Hepatic stellate cell (primary cell): ENCODE measurements around the gene RMDN2.

ENCODE experiments used
- DNase-seq: peaks from one replicate; pipeline ENCODE4 v3.0.0; 2011; ENCODE audit warnings: low spot score

RMDN2 gene, protein sequence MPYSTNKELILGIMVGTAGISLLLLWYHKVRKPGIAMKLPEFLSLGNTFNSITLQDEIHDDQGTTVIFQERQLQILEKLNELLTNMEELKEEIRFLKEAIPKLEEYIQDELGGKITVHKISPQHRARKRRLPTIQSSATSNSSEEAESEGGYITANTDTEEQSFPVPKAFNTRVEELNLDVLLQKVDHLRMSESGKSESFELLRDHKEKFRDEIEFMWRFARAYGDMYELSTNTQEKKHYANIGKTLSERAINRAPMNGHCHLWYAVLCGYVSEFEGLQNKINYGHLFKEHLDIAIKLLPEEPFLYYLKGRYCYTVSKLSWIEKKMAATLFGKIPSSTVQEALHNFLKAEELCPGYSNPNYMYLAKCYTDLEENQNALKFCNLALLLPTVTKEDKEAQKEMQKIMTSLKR

DNA sequence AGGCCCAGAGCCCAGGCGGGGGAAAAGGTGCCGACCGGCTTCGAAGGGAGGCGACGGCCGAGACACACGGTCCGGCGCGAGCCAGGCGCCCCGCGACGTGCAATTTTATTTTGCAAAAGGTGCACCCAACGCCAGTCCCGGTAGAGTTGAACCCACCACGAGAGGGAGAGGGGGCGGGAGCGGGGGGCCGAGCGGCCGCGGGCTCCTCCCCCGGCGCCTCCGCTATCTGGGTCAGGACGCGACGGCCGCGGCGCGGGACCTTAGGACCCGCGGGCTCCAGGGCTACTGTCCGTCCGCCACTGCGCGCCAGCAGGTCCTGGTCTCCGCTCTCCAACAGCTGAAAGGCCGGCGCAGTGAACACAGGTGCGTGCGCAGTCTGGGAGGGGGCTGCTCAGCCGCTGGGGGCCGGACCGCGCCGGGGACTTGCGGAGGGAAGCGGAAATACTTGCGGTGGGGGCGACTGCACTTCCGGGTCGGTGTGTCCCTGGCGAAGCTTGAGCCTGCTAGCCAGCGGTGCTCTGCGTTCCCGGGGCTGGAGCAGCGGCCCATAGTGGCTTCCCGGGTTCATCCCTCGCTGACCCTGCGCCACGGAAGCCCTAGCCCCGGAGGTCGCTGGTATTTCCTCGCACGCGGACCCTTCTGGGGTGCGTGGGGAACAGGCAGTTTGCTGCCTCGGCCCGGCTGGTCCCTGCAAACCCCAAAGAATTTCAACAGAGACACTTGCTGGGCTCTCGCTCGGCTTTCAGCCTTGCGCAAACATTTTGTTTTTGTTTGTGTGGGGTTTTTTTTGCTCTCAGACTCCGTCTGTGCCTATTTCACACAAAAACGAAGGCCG lies at the start of gene RMDN2:
Gene RMDN2 (plus strand): TSS at position 225 of the 835 bp plus-strand sequence. CDS start 3,991 bp downstream, outside the sequence.
- DNase-seq, result peak; percentile 81

DNA sequence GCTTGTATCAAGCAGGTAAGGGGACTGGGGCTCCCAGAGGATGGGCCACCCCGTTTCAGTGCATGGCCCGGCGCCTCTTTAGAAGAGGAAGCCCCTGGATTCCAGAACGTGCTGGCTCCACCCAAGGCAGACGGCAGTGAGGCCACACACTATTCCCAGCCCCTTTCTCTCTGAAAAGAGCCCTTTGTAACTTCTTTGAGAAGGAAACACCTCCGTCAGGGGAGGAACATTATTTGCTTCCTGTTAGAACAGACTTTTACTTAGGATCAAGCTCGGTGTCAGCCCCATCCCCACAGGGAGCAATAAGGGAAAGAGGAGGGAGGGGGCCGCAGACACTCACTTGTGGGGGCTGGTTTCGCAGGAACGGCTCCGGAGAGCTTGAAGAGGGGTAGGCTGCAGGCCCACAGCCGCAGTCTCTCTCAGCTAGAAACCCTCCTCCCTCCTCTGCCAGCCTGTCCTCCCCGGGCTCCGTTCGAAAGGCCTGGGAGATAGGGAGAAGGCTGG lies 49.6 kb upstream of the RMDN2 start:
- DNase-seq, result no peak

DNA sequence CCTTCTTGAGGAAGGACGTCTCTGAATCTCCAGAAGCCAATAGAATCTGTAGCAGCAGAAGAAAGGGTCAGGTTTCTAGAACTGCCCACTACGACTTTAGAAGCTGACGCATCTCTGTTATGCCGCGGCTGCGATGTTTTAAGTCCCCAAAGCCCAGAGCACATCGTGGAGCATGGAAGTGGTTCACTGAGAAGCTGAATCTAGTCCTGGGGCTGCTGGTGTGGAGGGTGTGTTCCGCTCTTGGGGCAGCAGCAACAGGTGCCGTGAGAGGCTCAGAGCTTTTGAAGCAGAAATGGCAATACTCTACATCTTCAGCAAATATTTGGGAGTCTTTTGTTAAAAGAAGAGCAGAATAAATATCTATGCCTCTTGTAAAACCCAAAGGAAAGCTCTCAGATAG lies 48.9 kb upstream of the RMDN2 start:
- no peak for DNase-seq

DNA sequence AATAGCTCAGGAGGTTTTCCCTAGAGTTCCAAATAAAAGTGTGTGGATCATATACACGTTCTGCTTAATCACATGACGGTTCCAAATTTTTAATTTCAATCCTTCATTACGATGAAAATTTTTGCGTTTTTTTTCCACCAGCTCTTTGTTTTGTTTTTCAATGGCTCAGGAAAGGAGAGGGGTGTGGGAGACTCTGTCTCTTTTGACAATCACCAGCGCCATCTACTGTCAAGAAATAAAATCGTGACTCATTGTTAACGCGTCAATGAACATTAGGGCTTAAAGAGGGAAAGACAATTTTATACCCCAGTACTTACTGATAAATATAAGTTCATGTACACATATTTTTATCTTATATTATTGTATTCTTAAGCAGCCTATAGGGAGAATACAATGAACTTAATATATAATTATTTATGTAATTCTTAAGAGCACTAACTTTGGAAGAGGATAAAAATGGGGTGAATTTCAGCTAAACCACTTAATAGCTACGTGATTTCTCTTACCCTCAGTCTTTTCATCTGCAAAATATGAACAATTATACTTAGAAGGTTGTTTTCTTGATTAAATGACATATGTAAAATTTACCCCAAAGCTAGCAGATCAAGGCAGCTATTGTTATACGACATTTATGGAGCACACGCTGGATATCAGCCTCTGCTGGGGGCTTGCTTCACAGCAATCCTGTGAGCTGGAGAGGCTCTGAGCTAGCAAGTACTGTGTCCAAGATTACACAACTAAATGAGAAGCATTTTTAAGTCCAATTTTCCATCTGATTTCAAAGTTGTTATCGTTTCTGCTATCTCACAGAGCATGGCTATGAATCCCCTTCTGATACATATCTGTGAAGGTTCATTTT lies 47.4 kb upstream of the RMDN2 start:
- DNase-seq, result peak; percentile 47

DNA sequence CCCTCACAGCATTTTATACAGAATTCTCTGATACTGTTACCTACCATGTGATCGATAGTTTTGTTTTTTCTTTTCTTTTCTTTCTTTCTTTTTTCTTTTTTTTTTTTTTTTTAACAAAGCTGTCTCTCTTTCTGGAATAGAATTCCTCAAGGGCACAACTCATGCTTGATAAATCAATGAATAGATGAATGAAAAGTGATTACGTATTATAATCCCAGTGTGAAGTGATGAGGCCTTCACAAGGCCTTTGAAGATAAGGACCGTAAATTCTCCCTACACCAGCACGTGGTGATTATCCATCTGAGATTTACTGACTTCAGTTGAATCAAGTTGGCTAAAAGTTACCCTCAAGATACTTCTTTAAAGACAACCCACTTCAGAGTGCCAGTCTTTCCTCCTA lies 46.6 kb upstream of the RMDN2 start:
- no peak for DNase-seq

DNA sequence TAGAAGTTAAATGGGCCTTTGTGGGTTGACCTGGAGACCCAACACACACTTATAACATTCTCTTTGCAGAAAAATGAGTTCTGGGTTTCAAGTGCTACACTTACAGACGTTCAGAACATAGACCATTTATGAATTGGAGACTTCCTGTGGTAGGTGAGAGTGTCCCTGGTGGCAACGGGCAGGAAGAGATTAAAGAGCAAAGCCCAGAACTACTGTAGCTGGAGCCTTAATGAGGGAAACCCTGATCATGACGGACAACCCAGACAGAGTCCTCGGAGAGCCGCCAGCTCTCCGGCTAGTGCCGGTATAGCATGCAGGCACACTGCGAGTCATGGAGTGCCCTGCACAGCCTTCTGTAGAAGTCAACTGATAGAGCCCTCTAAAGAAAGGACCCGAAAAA lies 44.5 kb upstream of the RMDN2 start:
- DNase-seq, result no peak

DNA sequence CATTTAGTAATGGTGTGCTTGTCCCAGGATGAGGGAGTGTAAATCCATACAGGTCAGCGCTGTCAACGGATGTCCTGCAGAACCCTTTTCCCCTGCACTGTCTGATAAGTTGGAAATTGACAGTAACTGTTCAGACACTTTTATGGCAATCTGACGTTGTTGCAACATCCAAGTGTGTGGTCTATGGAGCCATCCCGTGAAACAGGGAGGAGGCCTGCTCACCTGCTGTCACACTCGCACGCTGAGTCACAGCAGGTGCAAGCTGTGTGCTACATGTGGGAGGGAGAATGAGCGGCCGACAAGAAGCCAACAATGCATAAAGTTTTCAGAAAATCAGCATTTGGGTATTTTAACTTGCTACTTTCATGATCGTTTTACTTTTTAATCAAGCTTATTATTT lies 43.7 kb upstream of the RMDN2 start:
- no peak for DNase-seq

DNA sequence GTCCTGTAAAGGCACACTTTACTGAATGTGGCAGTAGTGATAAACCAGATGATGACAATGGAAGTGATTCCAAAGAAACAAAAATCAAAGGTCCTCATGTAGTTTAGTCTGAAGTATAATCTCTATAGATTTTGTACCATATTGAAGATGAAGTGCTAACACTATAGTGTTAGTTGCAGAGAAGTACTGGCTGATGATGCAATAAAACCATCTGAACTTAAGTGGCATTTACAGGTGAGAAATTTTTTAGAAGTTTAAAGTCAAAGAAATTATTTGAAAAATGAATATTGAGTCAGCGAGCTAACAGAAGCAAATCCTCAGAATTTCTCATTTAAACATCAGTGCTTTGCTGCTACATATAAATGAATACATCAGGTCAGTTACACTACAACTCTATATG lies 43.1 kb upstream of the RMDN2 start:
- DNase-seq, result no peak

DNA sequence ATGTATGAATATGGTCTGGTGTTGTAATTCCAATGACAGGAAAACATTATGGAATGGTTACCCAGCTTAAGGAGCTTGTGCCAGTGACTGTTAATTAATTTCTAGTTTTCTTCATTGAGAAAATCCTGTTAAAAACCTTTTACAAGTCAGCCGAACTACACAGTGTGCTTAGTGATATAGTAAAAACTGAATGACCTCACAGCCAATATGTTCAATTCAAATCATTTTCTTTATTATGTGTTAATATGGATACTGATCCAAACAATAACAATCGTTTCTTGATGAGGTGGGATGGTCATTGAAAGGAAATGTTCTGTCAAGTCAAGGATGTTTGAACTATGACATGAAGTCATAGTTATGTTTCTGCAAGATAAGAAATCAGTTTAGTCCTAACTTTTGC lies 41.6 kb upstream of the RMDN2 start:
- no peak for DNase-seq

DNA sequence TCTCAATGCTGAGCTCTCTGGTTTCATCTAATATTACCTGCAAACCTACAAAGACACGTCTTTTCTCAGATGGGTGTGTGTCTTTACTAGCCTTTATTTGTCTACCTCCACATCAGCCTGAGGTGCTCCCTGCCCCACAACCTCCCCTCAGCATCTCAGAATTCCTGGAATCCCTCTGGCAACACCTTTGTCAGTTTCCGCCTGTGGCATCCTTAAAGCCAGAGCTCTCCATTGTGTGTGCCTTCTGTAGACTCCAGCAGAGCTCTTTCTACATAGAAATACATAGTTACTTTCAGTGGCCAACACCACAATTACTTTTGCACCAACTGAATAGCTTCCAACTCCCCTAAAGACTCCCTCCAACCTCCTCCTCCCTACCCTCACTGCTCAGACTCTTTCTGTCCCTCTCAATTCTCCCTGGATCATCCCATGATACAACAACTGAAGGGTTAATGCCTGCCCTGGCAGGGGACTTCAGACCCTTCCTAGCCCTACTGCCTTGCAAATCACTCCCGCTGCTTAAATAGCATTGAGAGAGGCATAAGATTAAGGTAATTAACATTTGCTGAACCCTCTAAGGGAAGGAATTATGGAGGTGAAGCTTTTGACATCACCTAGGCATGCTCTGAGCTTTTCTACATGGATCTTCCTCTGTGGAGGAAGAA lies 39.6 kb upstream of the RMDN2 start:
- DNase-seq, result no peak

DNA sequence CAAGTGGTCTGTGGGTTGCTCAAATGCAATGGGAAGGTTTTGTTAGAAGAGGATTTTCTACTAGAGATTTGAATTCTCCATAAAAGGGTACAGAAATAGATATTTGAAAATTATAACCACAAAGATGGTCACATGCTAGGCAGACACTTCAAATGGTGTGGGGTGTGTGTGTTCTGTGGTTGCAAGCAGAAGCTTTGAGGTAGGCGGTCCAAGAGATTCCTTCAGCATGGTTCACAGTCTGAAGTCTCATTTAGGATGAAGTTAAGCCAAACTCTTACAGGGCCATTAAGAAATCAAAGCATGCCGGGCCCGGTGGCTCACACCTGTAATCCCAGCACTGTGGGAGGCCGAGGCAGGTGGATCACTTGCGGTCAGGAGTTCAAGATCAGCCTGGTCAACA lies 38.3 kb upstream of the RMDN2 start:
- peak; percentile 36 for DNase-seq

DNA sequence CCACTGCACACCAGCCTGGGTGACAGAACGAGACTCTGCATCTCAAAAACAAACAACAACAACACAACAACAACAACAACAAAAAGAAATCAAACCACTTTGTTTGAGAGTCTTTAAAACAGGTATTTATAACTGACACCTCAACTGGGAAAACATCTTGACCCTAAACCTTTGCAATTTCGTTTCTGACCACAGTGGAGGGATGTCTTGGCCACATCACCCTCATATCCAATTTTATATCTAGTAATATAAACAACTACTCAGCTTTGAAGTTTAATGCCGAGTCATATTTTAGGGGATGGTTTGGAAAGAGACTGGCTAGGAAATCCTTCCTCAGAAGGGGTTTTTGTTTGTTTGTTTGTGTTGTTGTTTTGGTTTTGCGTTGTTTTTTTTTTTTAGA lies 37.8 kb upstream of the RMDN2 start:
- DNase-seq, result no peak

DNA sequence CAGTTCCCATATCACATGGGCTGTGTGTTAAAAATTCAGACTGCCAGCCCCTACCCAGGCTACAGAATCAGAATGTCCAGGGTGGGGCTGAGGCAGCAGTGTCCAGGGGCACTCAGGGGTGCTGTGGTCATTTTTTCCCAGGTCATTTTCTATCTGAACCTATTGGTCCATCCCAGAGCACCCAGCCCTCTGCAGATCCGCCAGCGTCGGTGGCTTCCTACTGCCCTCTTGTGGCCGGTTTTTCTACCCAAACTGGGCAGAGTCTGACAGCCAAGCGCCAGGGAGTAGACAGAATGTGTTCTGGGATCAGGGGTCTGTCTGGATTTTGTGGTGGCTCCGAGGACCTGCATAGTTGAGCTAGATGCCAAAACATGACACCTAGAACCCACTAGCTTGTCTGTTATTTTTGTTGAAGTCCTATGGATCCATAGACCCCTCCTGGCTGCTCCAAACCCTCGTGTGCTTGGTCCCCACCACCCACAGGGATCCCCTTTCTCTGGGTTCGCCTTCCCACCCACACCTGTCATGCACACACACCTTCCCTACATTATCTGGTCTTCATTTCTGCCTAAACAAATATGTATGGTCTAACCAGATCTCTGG lies 34.1 kb upstream of the RMDN2 start:
- DNase-seq, result peak; percentile 80

DNA sequence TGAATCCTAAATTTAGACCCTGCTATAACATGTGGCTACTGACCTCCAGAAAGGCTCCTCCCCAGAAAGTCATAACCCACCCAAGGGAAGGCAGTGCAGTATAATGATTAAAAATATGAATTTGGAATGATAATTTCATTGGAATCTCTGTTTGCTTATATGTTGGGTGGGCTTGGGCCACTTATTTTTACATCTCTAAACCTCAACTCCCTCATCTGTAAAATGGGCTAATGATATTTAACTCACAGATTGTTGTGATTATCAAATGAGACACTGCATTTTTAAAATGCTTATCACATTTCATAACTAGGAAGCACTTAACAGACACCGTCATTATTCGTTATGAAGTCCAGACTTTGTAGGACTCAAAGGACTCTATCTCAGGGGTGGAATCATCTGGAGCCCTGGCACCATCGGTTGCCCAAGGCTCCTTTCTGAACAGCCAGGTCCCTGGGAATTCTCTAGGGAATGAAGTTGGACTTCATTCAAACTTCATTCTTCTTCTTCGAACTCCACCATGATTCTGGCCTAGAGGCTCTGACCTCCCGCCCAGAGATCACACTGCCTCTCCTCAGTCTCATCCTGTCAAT lies 33.1 kb upstream of the RMDN2 start:
- no peak for DNase-seq

DNA sequence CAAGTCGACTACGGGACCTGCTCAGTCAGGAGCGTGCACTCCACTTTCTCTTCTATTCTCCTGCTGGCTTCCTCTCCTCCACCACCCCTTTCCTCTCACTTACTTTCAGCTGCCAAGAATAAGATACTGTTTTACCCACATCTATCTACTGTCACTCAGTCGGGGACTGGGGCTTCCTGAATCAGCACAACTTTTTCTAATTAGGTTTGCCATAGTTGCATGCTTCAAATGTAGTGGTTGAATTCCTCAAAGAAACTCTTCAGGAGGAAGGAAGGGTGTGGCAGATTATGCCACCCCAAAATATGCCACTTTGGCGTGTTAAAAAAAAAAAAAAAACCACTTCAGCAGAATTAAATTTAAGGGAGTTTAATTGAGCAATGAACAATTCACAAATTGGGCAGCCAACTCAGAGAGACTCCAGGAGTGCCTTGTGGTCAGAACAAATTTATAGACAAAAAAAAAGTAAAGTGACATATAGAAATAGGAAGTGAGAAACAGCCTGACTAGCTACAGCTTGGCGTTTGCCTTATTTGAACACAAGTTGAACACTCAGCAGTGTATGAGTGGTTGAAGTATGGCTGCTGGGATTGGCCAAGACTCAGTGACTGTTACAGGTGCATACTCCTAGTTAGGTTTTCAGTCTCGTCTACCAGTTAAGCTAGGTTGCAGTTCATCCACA lies 32.5 kb upstream of the RMDN2 start:
- DNase-seq, result no peak

DNA sequence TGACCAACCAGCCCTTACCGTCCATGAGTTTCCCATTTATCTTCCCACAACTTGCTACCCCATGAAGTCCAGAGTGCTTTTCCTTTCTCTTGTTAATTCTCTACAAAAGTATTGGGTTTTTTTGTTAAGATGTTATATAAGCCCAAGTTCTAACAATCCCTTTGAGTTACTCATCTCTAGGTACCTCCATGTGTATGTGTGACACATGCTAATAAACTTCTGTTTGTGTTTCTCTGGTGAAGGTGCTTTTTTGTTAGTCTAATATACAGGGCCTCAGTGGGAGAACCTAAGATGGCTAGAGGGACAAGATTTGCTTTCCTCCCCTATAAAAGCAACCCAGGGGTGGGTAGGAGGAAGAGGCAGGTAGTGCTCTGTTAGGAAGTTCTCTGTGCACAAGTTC lies 31.8 kb upstream of the RMDN2 start:
- no peak for DNase-seq

DNA sequence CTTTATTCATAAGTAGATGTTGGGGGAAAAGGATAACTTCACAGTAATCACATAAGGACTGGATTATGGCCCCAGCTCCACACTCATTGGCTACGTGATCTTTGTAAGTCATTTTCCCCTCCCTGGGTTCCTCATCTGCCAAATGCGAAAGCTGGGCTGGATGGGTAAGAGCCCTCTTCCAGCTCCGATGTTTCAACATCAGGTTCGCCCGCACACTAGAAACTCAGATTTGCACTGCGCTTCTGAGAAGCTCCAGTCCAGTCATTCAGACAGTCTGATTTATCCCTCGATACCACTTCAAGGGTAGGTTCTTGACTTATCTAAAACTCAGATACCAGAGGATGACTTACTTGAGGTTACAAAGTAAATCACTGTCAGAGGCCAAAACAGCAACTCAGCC lies 31.0 kb upstream of the RMDN2 start:
- DNase-seq, result no peak

DNA sequence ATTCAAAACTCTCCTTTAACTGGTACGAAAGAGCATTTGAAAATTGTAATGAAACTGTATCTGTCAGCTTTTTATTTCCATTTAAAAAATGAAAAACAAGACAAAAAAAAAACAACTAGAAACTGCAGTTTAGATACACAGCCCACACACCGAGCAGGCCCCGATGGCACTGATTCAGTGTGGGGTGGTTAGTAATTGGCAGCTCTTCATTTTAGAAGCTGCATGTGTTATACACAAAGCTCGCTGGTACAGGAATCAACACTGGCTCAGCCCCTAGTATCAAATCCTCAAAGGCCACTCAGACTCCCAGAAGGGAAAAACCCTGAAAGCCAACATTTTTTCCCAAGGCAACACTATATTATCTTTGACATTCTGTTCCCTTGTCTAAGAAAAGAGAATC lies 30.5 kb upstream of the RMDN2 start:
- no peak for DNase-seq

DNA sequence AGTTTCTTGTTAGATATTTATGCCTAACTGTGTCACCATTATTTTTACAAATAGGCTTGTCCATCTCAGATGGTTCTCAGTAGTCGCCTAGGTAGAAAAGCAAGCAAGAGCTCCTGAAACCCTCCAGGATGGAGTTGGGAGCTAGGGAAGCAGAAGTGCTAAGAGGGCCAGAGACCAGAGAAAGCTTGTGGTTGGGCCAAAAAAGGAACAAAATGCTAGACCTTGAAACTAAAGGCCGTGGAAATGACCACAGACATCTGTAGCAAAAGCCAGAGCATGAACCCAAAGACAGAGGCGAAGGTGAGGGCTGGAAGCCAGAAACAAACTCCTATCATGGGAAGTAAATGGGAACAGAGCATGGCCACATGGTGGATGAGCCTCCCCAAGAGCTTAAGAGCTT lies 29.9 kb upstream of the RMDN2 start:
- no peak for DNase-seq

DNA sequence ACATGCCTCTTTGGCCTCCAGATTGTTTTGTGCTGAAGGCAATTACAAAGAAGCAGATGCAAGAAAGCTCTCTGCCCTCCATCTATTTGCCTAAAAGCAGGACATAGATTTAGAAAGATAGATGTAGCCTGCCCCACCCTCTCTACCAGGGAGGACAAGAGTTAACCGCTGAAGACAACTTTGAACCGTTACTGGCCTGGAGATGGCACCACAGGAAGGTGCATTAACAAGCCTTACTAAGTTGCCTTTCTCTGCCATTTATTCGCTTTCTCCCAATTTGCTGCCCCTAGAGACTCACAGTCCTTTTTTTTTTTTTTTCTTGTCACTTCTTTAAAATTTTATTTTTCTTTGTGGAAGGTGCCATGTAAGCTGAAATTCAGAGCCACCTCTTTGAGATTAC lies 28.8 kb upstream of the RMDN2 start:
- no peak for DNase-seq
